LNCaP clone FGC (cell line): Measurements from ENCODE around the gene FAM25G.

ENCODE experiments used
- DNase-seq: peaks from one replicate; pipeline ENCODE4 v3.0.0-alpha.2; 2011; ENCODE audit warnings: low read depth
- H3K4me3 ChIP-seq: 2 replicates; pipeline ENCODE4 v1.5.1; 2011; ENCODE audit warnings: mild to moderate bottlenecking, low read depth, low read length, control low read depth
- TF ChIP-seq, protein P1 (sequence below): IDR thresholded peaks from 2 replicates; pipeline ENCODE4 v1.5.1; 2012; ENCODE audit warnings: mild to moderate bottlenecking; ENCODE audit not compliant: control insufficient read depth, insufficient read depth; ENCODE audit errors: extremely low read depth

Gene FAM25G

DNA sequence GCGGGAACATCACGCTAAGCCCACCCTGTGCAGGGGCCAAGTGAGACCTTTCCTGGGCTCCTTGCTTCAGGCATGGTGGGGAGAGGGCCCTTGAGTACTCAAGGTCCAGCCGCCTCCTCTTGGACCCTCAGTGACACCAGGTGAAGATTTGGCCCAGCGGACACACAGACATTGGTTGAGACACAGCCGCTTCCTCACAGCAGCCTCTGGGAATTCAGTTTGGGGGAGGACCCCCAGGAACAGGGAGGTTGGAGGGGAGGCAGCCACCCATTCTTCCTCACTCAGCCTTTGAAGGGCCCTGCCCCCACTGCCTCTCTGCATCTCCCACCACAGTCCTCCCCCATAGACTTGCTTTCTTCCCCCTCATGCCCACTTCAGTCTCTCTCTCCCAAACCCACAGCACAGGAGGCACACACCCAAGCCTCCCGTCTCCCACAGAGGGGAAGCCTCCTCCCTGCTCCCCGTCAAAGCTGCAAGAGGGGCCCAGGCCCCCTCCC lies 39.5 kb downstream of the FAM25G start:
- TF ChIP-seq, protein P1, sequence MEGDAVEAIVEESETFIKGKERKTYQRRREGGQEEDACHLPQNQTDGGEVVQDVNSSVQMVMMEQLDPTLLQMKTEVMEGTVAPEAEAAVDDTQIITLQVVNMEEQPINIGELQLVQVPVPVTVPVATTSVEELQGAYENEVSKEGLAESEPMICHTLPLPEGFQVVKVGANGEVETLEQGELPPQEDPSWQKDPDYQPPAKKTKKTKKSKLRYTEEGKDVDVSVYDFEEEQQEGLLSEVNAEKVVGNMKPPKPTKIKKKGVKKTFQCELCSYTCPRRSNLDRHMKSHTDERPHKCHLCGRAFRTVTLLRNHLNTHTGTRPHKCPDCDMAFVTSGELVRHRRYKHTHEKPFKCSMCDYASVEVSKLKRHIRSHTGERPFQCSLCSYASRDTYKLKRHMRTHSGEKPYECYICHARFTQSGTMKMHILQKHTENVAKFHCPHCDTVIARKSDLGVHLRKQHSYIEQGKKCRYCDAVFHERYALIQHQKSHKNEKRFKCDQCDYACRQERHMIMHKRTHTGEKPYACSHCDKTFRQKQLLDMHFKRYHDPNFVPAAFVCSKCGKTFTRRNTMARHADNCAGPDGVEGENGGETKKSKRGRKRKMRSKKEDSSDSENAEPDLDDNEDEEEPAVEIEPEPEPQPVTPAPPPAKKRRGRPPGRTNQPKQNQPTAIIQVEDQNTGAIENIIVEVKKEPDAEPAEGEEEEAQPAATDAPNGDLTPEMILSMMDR = no peak
- H3K4me3 ChIP-seq = no peak overlapping the region
- DNase-seq = no peak

DNA sequence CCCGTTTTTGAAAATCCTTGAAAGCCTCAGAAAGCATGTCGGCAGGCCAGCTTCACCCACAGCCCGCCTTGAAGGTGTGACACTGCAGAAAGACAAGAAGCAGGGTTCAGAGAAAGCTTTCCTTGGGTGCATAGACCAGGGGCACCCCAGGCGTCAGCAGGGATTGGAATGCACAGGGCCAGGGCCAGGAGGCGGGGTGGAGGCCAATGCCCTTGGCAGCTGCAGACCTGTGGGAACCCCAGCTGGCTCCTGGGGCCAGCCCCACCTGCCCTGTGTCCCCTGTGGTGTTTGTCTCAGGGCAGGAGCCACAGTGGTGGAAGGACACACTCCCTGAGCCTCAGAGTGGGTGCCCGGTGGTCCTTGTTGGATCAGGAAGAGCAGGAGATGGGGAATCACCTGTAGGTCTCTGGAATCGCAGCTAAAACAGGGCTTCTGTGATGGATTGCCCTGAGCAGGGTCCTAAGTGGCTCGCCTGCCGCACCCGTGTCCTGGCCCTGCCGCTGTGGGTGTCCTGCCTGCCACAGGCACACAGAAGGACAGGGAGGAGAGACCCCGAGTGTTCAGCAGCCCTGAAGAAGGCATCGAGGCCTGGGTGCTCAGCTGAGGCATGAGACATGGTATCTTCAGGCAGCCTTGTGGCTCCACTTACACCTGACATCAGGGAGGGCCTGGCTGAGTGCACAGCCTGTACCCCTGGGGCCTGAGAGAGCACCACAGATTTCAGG lies 40.1 kb downstream of the FAM25G start:
- DNase-seq = no peak
- TF ChIP-seq, protein P1 = no peak
- H3K4me3 ChIP-seq = no peak overlapping the region

DNA sequence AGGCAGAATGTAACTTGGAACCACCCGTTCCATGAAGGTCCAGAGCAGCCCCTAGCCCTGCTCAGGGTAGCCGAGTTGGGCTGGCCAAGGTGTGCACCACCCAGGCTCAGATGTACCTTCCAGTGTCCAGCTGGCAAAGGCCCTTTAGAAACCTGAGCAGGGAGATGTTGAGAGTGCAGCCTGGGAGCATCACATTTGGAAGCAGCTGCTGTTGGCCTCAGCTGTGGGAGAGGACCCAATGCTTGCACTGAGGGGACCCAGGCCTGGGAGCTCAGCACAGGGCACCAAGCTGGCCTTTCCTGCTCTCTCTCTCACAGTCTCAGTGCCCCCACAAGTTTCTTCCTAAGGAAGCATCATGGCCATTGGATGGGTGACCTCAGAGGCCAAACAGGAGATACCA lies 41.1 kb downstream of the FAM25G start:
- DNase-seq = no peak
- no peak overlapping the region for H3K4me3 ChIP-seq
- TF ChIP-seq, protein P1 = no peak

DNA sequence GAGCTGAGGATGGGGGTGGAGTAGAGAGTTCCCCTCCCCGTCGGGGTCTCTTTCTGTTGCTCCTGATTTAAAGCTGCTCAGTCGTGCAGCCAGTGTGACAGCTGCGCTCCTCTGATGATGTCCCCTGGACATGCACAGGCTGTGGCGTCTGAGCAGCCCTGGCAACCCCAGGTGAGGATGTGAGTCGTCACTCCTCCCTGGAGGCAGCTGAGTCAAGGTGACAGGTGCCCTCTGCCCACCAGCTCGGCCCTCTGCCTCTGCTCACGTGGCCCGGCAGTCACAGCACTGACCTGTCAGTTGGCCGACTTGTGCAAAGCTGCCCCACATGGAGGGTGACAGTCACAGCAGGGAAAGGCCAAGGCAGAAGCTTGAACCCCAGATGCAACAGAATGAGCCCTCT lies 41.5 kb downstream of the FAM25G start:
- H3K4me3 ChIP-seq = no peak overlapping the region
- TF ChIP-seq, protein P1 = no peak
- no peak for DNase-seq

DNA sequence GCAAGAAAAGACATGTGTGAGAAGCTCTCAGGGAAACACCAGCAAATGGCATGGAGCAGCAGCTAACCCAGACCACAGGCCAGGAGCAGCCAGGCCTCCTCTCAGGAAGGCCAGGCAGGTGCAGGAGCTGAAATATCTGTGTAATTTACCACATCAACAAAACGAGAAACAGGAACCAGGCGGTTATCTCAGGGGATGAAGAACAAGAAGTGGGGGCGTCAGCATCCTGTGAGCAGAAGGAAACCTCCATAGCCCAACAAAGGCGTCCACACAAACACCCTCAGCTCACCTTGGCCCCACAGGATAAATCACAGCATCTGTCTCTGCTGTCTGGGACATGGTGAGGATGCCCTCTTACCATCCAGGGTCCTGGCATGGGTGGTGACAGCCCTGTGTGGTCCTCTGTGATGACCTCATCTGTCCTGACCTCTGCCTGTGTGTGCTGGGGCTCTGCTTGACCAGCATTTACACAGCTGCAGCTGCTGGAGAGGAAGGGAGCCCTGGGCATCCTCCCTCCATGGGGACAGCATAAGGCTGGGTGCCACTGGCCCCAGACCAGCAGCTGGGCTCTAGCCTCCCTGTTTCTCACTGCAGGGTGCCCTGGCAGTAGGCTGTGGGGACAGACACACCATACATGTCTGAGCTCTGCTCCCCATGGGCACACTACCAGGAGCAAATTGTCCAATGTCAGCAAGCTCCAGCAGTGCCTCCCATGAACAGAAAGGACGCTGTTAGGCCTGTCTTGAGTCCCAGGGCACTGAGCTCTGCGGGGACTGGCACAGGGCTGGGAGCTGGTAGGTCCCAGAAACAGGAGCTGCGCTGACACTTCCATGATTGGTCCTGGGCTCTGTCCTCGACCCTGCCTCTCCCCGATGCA lies 42.2 kb downstream of the FAM25G start:
- DNase-seq = no peak
- no peak overlapping the region for H3K4me3 ChIP-seq
- TF ChIP-seq, protein P1 = no peak

DNA sequence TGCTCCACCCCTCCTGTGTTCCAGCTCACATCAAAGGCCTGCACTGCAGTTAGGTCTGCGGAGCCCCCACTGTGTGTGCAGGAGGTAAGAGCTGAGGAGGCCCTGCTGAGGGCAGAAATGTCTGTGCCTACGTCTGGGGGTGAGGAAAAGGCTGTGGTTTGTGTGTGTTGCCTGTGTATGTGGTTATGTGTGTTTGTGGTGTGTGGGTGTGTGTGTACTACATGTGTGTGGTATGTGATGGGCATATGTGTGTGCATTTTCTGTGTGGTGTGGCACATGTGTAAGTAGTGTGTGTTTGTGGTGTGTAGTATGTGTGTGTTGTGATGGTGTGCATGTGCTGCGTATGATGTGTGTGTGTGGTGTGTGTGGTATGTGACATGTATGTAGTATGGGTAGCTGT lies 43.8 kb downstream of the FAM25G start:
- TF ChIP-seq, protein P1 = no peak
- no peak for DNase-seq
- no peak overlapping the region for H3K4me3 ChIP-seq

DNA sequence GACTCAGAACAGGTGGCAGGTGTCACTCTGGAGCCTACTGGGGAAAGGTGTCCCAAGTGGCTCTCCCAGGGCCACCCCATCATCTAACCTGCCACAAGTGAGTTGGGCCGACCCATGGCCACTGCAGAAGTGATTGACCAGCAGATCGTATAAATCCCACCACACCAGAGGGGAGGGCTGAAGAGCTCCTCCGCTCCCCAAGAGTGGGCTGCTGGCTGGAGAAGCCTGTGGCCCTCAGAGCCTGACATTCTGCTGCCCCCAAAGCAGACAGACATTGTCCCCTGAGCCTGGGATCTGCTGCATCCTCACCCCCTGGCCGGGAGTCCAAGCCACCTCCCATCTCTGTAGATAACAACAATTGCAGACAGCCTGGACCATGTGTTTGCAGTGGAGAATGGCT lies 44.3 kb downstream of the FAM25G start:
- no peak for DNase-seq
- H3K4me3 ChIP-seq = no peak overlapping the region
- TF ChIP-seq, protein P1 = no peak
